HepG2 (cell line): ENCODE measurements around the gene GDE1. TPM values are rescaled to one million over a fixed set of nuclear protein-coding genes. Genes with fewer than 3 reads are reported as not detected.

Experiments used
- E2F2 ChIP-seq: sonication (generic); formaldehyde crosslinking; IDR thresholded peaks from 2 replicates; pipeline ENCODE4 v1.4.0; 2020; ENCODE audit warnings: missing genetic modification reagents, borderline replicate concordance
- HMG20B ChIP-seq: conservative IDR thresholded peaks from 2 replicates; pipeline ENCODE4 v1.6.1; 2016; ENCODE audit warnings: missing genetic modification reagents, missing compliant biosample characterization
- HNF4G ChIP-seq, 2 experiments: sonication (generic) in 1 of 2; formaldehyde crosslinking in 1 of 2; IDR thresholded peaks; 2 replicates each; pipeline versions ENCODE4 v1.4.0 to v1.6.1; 2011 to 2020; ENCODE audit warnings: borderline replicate concordance in 2 of 2, low read depth in 2 of 2, mild to moderate bottlenecking in 2 of 2, low read length in 1 of 2, missing genetic modification reagents in 1 of 2, moderate library complexity in 1 of 2
- MXI1 ChIP-seq: IDR thresholded peaks from 3 replicates; pipeline ENCODE4 v1.6.1; 2012; ENCODE audit warnings: low read depth, low read length, inconsistent platforms, borderline replicate concordance
- ZNF274 ChIP-seq: sonication (generic); formaldehyde crosslinking; IDR thresholded peaks from 2 replicates; pipeline ENCODE4 v1.5.1; 2020; ENCODE audit warnings: mild to moderate bottlenecking, missing genetic modification reagents
- ZNF331 ChIP-seq: sonication (generic); formaldehyde crosslinking; IDR thresholded peaks from 2 replicates; pipeline ENCODE4 v1.4.0; 2020; ENCODE audit warnings: missing genetic modification reagents
- polyA plus RNA-seq, 8 experiments: library from polyadenylated mRNA; depleted of rRNA in 3 of 8; stranded (reverse) in 7 of 8; unstranded in 1 of 8; fragments of >200 nt; fragmentation: Illumina TruSeq in 4 of 8; extraction: Trizol in 4 of 8; gene quantifications; 2 replicates each; pipeline versions ENCODE4 v1.2.1 to v1.2.3, GENCODE V29; 2011 to 2016; ENCODE audit warnings: low read depth in 4 of 8, missing spikeins in 1 of 8, mixed read lengths in 1 of 8; ENCODE audit not compliant: insufficient read depth in 1 of 8
- total RNA-seq, 5 experiments: library from RNA; depleted of rRNA; stranded (reverse); fragments of >200 nt; fragmentation: Illumina TruSeq; extraction: Trizol; gene quantifications; 2 replicates each; pipeline ENCODE4 v1.2.3, GENCODE V29; 2016; ENCODE audit warnings: low read depth in 1 of 5
- TF ChIP-seq, protein P1 (sequence below): sonication (generic); formaldehyde crosslinking; IDR thresholded peaks from 2 replicates; pipeline ENCODE4 v1.8.1; 2022; ENCODE audit warnings: low read depth, mild to moderate bottlenecking, missing genetic modification reagents
- TF ChIP-seq, protein P2 (sequence below): sonication (generic); formaldehyde crosslinking; conservative IDR thresholded peaks from 2 replicates; pipeline ENCODE4 v1.4.0; 2020; ENCODE audit warnings: mild to moderate bottlenecking, missing genetic modification reagents, moderate library complexity
- TF ChIP-seq, protein P3 (sequence below): sonication (generic); formaldehyde crosslinking; IDR thresholded peaks from 2 replicates; pipeline ENCODE4 v1.8.0; 2022; ENCODE audit warnings: mild to moderate bottlenecking, missing genetic modification reagents; ENCODE audit not compliant: insufficient replicate concordance
- TF ChIP-seq, protein P4 (sequence below): sonication (generic); formaldehyde crosslinking; IDR thresholded peaks from 2 replicates; pipeline ENCODE4 v1.4.0; 2020; ENCODE audit warnings: missing genetic modification reagents

The GDE1 gene
- total and polyA plus RNA-seq, 2 of the 13 experiments (the other 11 are each of a cell fraction or from before 2014, with no cell fraction given), result 35.9 to 59.0 TPM

DNA sequence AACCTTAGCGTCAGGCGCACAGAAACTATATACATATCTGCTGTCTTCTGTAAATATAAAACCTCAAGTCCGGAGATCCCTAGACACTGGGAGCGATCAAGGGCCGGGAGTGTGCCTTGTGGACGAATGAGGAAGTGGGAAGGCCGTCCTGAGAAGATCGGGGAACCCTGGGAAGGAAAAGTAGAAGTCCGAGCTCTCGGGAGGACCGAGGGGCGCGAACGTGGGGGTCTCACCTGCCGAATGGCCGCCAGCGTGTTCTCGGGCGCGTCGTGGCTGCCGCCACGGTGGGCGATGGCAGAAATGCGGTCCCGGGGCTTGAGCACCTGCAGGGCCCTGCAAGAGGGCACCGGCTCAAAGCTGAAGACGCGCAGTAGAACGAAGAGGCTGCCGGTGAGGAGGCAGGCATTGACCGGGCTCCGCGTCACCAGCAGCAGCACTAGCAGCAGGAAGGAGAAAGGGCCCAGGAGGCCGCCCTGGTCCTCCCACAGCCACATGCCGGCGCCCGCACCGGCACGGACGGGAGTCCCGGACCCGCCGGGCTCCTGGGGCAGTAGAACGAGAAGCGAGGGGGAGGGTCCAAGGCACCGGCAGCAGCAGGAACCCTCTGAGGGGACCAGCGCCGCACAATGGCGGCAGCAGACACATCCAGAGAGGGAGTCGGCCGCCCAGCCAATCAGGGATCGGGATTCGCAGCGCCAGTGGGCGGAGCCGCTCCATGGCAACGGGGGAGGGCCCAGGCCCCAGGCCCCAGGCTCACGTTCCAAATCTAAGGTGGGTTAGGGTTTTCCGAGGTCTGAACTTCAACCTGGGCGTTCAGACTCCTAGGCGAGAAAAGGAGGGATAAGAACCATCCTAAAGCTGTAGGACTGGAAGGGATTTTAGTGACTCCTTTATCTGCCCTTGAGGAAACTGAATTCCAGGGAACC lies at the start of gene GDE1 (continued):
- TF ChIP-seq E2F2 (CRISPR knock-in tag) (peak; percentile 12; the same call in 1 of the 2 replicates), MXI1 (peak; percentile 82; the same call in 1 of the 3 replicates), ZNF274 (CRISPR knock-in tag) (peak; percentile 97), HNF4G (IDR thresholded peaks at IDR 0.05; ENCODE audit: borderline replicate concordance, low read depth, low read length) (no peak), HNF4G (CRISPR knock-in tag; IDR thresholded peaks at IDR 0.05; ENCODE audit: borderline replicate concordance, low read depth) (0 out of 2 replicates have a peak, but pooled peaks have one; percentile 35), ZNF331 (CRISPR knock-in tag) (peak; percentile 74), HMG20B (peak; percentile 23; the same call in 1 of the 2 replicates)
- TF ChIP-seq, protein P1, sequence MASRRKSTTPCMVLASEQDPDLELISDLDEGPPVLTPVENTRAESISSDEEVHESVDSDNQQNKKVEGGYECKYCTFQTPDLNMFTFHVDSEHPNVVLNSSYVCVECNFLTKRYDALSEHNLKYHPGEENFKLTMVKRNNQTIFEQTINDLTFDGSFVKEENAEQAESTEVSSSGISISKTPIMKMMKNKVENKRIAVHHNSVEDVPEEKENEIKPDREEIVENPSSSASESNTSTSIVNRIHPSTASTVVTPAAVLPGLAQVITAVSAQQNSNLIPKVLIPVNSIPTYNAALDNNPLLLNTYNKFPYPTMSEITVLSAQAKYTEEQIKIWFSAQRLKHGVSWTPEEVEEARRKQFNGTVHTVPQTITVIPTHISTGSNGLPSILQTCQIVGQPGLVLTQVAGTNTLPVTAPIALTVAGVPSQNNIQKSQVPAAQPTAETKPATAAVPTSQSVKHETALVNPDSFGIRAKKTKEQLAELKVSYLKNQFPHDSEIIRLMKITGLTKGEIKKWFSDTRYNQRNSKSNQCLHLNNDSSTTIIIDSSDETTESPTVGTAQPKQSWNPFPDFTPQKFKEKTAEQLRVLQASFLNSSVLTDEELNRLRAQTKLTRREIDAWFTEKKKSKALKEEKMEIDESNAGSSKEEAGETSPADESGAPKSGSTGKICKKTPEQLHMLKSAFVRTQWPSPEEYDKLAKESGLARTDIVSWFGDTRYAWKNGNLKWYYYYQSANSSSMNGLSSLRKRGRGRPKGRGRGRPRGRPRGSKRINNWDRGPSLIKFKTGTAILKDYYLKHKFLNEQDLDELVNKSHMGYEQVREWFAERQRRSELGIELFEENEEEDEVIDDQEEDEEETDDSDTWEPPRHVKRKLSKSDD, result no peak; the same call in 1 of the 2 replicates
- TF ChIP-seq, protein P2, sequence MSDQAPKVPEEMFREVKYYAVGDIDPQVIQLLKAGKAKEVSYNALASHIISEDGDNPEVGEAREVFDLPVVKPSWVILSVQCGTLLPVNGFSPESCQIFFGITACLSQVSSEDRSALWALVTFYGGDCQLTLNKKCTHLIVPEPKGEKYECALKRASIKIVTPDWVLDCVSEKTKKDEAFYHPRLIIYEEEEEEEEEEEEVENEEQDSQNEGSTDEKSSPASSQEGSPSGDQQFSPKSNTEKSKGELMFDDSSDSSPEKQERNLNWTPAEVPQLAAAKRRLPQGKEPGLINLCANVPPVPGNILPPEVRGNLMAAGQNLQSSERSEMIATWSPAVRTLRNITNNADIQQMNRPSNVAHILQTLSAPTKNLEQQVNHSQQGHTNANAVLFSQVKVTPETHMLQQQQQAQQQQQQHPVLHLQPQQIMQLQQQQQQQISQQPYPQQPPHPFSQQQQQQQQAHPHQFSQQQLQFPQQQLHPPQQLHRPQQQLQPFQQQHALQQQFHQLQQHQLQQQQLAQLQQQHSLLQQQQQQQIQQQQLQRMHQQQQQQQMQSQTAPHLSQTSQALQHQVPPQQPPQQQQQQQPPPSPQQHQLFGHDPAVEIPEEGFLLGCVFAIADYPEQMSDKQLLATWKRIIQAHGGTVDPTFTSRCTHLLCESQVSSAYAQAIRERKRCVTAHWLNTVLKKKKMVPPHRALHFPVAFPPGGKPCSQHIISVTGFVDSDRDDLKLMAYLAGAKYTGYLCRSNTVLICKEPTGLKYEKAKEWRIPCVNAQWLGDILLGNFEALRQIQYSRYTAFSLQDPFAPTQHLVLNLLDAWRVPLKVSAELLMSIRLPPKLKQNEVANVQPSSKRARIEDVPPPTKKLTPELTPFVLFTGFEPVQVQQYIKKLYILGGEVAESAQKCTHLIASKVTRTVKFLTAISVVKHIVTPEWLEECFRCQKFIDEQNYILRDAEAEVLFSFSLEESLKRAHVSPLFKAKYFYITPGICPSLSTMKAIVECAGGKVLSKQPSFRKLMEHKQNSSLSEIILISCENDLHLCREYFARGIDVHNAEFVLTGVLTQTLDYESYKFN (CRISPR knock-in tag), result peak; percentile 46
- TF ChIP-seq, protein P3, sequence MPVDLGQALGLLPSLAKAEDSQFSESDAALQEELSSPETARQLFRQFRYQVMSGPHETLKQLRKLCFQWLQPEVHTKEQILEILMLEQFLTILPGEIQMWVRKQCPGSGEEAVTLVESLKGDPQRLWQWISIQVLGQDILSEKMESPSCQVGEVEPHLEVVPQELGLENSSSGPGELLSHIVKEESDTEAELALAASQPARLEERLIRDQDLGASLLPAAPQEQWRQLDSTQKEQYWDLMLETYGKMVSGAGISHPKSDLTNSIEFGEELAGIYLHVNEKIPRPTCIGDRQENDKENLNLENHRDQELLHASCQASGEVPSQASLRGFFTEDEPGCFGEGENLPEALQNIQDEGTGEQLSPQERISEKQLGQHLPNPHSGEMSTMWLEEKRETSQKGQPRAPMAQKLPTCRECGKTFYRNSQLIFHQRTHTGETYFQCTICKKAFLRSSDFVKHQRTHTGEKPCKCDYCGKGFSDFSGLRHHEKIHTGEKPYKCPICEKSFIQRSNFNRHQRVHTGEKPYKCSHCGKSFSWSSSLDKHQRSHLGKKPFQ (CRISPR knock-in tag), result peak; percentile 28
- TF ChIP-seq, protein P4, sequence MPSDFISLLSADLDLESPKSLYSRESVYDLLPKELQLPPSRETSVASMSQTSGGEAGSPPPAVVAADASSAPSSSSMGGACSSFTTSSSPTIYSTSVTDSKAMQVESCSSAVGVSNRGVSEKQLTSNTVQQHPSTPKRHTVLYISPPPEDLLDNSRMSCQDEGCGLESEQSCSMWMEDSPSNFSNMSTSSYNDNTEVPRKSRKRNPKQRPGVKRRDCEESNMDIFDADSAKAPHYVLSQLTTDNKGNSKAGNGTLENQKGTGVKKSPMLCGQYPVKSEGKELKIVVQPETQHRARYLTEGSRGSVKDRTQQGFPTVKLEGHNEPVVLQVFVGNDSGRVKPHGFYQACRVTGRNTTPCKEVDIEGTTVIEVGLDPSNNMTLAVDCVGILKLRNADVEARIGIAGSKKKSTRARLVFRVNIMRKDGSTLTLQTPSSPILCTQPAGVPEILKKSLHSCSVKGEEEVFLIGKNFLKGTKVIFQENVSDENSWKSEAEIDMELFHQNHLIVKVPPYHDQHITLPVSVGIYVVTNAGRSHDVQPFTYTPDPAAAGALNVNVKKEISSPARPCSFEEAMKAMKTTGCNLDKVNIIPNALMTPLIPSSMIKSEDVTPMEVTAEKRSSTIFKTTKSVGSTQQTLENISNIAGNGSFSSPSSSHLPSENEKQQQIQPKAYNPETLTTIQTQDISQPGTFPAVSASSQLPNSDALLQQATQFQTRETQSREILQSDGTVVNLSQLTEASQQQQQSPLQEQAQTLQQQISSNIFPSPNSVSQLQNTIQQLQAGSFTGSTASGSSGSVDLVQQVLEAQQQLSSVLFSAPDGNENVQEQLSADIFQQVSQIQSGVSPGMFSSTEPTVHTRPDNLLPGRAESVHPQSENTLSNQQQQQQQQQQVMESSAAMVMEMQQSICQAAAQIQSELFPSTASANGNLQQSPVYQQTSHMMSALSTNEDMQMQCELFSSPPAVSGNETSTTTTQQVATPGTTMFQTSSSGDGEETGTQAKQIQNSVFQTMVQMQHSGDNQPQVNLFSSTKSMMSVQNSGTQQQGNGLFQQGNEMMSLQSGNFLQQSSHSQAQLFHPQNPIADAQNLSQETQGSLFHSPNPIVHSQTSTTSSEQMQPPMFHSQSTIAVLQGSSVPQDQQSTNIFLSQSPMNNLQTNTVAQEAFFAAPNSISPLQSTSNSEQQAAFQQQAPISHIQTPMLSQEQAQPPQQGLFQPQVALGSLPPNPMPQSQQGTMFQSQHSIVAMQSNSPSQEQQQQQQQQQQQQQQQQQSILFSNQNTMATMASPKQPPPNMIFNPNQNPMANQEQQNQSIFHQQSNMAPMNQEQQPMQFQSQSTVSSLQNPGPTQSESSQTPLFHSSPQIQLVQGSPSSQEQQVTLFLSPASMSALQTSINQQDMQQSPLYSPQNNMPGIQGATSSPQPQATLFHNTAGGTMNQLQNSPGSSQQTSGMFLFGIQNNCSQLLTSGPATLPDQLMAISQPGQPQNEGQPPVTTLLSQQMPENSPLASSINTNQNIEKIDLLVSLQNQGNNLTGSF, result peak; percentile 88
